Measurements from ENCODE around the gene DIDO1.

DIDO1 gene

GRCh38 chr20:62846166-62846890 lies 80.0 kb downstream of the DIDO1 start:
- no peak for DNase-seq

DNA sequence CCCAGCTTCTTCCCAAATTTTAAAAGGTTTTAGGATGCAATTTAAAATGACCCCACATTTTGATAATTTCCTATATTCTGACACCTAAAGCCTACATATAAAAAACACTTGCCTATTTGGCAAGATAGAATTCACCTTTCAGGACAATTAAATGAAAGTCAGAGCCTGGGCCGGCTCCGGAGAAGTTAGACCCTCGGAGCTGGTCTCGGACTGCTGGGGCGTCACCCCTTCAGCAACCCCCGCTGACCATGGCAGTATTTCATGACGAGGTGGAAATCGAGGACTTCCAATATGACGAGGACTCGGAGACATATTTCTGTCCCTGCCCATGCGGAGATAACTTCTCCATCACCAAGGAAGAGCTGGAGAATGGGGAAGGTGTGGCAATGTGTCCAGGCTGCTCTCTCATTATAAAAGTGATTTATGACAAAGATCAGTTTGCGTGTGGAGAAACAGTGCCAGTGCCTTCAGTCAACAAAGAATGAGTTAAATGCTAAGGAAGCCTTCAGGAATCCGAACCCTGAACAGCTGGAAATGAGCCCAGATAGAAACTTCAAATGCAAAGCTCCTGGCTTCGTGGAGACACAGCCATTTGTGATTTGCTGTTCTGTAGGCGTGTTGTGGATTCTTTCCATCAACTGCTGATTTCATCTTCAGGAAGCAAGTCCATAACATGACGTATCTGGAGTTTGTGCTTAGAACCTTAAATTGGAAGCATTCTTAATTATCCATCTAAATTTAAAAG lies 80.7 kb downstream of the DIDO1 start:
- DNase-seq: no peak

- DNase-seq: no peak
Measured at GRCh38 chr20:62844182-62844581, 82.1 kb downstream of the DIDO1 start.

DNA sequence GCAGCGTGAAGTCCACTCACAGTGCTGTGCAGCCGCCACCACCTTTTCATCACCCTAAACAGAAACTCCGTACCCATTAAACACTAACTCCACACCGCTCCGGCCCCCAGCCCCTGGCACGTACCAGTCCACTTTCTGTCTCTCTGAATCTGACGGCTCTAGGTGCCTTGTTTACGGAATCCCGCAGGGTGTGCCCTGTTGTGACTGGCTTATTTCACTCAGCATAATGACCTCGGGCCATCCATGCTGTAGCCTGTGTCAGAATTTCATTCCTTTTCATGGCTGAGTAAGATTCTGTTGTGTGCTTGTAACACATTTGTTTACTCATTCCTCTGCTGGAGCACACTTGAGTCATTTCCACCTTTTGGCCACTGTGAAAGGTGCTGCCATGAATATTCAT lies 82.6 kb downstream of the DIDO1 start:
- no peak for DNase-seq

DNA sequence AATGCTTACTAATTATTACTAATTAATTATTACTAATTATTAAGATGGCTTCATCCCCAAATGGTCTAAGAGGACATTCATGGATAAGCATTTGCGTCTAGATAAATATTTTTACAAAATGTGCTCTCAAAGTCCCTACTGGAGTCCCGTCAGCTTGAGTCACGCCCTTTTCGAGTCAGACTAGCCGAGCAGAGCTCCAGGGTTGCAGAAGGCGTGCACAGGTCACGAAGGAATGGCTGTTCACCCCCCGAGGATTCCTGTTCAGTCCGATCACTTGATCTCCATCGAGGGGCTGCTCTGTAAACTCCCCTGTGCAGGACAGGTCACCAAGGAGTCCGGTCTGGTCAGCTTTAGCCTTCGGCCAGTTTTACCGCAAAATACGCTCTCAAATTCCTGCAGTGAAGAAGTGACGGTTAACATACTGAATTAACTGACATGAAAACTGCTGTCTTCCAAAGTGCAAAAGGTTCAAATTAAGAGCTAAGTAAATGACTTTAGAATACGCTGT lies 84.5 kb downstream of the DIDO1 start:
- no peak for DNase-seq

DNA sequence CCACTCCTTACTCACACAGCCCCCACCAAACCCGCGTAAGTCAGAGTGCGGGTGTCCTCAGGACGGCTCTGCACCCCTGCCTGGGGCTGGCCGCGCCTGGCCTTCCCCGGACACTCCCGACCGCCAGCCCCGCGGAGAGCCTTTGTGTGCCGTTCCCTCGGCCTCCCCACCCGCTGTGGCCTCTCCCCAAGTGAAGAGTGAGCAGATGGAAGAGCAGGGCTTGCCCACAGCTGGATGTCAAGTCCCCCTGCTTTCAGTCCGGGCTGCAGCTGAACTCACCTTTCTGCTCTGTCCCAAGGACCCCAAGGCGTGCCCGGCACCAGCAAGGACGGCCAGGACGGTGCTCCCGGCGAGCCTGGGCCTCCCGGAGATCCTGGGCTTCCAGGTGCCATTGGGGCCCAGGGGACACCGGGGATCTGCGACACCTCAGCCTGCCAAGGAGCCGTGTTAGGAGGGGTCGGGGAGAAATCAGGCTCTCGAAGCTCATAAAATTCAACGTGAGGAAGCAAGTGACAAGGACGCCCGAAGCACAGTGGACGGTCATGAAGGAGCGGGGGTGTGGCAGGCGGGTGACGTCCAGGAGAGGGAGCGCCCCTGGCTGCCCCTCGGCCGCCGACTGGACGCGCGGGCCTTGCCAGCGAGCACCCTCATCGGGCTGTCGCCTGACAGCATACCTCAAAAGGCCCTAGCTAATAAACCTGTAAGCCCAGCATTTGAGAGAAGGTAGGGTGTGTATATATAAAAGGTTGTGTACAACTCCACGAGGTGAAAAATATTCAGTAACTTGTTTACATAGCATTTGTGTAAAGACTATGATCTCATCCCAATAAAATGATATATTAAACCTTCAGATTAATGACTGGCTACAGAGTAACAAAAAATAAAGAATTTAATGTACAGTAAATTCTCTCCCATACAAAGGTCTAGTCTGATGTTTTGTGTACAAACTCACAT lies 85.8 kb downstream of the DIDO1 start:
- DNase-seq: peak; percentile 11

DNA sequence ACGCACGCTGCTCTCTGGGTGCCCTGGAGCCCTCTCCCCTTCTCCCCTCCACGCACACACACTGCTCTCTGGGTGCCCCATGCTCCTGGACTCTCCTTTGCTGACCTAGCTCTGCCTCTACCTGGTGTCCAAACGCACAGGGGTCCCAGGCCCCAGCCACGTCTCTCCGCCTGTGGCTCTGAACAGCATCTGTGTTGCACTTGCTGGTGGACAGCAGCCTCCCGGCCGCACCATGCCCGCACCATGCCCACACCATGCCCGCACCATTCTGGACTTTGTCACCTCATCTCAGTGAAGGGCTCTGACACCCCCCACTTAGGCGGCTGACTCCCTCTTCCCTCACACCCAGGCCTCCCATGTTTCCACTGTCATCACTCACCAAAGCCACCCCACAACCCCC lies 86.5 kb downstream of the DIDO1 start:
- no peak for DNase-seq

- DNase-seq: no peak
Measured at GRCh38 chr20:62839261-62839660, 87.0 kb downstream of the DIDO1 start.

DNA sequence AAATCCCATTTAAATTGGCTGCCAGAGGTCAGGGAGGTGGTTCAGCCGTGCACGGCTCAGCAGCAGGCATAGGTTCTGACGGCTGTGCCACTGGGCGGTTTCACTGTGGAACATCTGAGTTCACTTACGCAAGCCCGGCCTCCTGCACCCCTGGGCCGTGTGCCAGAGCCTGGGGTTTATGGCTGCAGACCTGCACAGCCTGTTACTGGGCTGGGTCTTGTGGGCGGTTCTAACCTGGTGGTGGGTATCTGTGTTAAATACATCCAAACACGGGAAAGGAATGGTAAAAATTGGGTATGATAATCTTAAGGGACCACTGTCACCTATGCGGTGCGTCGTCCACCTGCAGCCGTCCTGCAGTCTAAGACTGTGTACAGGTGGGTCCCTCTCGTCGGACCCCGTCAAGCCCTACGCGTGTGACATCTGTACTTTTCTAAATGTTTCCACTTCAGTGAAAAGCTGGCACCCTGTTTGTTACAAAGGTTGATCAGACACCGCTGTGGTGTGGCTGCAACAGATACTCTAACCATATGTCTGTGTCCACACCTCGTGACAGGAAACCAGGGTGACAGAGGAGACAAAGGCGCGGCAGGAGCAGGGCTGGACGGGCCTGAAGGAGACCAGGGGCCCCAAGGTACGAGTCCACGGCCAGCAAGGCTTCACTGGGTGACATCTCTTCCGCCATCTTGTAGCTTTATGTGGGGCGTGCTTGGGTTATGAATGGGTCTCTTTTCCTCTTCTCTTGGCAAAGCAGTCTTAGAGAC lies 88.0 kb downstream of the DIDO1 start:
- DNase-seq: peak; percentile 80

DNA sequence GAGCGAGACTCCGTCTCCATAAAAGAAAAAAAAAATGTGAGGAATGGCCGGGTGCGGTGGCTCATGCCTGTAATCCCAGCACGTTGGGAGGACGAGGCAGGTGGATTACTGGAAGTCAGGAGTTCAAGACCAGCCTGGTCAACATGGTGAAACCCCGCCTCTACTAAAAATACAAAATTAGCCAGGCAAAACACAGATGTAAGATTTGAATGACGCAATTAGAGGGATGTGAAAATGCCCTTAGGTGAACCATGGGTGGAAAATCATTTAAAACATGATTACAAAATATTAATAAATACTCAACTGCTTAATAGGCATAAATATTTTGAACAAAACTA lies 88.5 kb downstream of the DIDO1 start:
- no peak for DNase-seq

DNA sequence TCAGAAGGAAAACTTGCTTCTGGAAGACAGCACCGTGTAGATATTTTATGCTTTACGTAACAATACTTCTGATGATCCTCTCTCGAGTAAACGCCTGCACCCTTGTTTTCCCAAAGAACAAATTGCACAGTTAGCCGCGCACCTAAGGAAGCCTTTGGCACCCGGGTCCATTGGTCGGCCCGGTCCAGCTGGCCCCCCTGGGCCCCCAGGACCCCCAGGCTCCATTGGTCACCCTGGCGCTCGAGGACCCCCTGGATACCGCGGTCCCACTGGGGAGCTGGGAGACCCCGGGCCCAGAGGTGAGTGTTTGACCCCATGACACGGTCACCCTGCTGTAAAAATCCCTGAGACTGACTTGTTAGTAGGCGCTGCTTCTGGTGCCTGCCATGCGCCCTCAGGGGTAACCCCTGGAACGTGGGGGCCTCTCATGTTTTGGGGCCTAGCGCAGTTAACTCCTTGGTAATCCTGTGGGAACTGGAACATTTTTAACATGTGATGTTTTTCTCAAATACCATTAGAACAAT lies 89.3 kb downstream of the DIDO1 start:
- DNase-seq: no peak

DNA sequence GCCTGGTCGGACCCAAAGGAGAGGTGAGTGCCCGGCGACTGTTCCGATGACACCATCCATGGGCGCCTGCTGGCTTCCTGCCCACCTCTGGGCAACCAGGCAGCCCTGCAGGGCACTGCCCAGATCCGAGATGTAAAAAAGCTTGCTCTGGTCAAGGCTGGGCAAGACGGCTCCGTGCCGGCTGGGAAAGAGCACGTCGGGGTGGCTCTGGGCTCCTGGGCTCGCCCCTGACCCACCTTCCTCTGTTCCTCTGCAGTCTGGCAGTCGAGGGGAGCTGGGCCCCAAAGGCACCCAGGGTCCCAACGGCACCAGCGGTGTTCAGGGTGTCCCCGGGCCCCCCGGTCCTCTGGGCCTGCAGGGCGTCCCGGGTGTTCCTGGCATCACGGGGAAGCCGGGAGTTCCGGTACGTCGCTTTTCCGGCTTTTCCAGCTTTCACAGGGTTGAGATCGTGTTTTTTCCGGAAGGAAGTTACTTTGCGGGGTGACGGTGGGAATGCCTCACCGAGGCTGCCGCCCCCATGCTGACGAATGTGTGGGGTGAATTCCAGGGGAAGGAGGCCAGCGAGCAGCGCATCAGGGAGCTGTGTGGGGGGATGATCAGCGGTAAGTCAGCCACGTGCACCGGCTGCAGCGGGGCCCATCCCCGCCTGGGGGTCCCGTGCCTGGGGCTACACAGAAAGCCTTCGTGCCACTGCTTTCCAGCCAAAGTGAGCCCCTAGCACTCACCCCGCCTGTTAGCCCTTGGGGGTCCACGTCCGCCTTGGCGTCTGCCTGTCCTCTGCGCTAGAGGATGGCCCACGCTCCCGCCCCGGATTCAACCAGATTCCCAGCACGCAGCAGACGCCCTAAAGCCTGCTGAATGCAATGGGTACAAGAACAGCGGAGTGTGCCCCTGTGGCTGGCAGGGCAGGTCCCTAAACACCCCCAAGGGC lies 90.1 kb downstream of the DIDO1 start:
- no peak for DNase-seq

DNA sequence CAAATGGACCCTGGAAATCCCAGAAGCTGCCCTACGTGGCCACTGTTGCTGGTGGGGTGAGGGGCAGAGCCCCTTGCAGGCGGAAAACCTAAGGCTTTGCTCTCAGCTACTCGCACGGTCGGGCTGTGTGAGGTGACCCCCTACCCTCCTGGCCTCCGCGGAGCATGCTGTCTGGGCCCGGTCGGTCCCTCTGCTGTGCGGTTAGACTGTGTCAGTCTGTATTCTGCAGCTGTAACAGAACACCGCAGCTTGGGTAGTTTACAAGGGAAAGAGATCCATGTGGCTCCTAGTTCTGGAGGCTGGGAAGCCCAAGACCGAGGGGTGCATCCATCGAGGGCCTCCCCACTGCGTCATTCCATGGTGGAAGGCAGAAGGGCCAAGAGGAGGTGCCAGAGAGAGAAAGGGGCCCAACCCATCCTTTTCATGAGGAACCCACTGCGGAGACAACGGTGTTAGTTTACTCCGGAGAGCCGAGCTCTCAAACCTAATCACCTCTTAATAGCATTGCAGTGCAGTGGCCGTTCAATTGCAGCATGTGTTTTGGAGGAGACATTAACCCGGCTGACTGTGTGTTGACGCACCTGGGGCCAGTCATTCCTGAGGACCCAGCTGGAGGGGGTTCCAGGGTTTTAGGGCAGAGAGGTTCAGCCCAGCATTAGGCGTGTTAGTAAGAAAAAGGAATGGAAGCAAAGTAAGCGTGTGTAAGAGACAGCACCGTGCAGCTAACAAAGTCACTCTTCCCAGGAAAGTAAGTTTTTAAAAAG lies 91.2 kb downstream of the DIDO1 start:
- DNase-seq: peak; percentile 29

DNA sequence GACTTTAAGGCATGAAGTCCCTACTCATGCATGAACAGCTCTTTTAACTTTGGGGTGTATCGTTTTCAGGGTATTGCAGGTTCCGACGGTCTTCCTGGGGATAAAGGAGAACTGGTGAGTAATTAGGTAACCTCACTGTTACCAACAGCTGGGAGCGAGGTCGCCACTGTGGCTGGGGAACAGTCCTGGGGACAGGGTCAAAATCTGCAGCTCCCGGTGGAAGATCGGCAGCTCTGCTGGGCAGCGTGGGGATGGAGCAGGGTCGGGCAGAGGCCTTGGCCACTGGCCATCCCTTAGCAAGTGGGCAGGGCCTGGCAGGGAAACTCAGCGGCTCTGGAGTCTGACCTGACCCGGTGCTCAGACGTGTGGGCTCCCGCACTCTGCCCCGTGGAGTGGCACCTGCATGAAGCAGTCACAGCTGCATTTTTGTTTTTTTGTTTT lies 93.3 kb downstream of the DIDO1 start:
- no peak for DNase-seq

DNA sequence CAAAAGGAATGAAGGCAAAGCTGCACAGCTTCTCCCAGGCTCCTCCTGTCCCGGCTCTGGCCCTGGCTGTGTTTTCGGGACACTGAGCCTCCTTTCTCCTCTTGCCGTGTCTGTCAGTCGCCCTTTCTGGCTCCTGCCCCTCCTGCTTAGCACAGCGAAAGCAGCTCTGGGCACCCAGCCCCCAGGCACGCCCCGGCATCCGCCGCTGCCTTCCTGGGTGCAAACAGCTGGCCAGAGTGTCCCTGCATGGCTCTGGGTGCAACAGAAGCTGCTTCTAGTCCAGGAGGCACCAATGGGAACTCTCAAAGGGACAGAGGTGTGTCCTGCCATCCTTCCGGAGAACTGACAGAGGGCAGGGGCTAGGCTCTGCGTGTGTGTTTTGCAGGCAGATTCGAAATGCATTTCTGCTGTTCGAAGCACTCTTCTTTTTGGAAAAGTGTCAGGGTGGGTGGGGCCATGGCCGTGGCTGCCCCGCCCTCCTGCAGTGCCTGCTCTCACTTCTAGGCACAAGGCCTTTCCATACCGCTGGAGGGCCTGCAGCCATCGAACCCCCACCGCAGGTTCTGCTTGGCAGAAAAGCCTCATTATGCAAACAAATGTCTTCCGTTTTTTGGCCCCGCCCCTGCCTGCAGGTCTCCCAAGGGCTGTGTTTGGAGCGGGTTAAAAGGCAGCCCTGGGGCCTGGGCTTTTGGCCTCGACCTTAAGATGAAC lies 93.9 kb downstream of the DIDO1 start:
- peak; percentile 42 for DNase-seq

- no peak for DNase-seq
Measured at GRCh38 chr20:62831854-62832211, 94.5 kb downstream of the DIDO1 start.

- DNase-seq: no peak
Measured at GRCh38 chr20:62831361-62831788, 94.9 kb downstream of the DIDO1 start.

DNA sequence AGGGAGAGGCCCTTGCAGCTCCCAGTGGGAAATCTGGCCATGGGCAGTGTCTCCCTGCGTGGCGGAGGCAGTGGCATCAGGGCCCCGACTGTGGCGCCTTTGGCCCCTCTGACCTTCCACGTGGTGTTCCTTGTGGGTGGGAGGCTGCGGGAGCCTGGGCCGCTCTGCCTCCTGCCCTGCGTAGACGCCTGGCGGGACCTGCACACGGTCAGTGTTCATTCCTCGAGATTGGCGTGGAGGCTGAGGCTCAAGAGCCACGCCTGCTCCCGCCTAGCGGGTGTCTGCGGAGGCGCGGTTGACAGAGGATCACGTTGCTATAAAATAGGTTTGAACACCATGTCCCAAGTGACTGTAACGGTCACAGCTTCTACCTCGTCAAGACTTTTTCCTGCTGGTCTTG lies 95.5 kb downstream of the DIDO1 start:
- no peak for DNase-seq

GRCh38 chr20:62830251-62830650 lies 96.1 kb downstream of the DIDO1 start:
- no peak for DNase-seq
